Measurements from ENCODE around the gene GOLGA7B.

GOLGA7B gene

DNA sequence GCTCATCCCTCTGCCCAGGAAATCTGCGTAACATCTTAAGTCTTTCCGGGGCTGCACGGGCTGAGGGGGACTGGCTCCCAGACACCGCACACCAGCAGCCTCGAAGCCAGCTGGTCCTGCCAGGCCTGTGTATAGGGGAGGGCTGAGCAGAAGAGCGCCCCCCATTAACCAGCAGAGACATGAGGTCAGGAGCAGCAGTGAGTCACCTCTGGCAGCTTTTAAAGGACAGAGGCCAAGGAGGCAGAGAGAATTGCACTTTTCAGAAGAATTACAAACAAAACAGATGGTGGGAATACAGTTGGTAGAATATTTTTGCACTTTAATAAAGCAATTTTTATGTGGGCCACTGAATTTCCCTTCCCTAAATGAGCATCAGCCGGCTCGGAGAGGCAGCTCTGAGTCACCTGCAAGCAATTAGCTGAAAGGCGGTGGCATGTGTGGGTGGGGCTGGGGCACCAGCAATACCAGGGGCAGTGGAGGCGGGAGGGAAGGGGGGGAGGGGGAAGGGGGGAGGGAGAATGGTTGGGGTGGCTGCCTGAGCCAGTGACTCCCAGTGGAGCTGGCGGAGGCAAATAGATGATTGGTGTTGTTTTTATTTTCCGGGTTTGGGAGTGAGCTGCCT is 39.1 kb downstream of the GOLGA7B start:
- no peaks in the 10 kb centered on the region for H3K4me1 Mint-ChIP-seq (ENCODE audit: low read depth)
- no peaks in the 10 kb centered on the region for H3K36me3 Mint-ChIP-seq (ENCODE audit: low read depth)
- H3K9me3 Mint-ChIP-seq, result no peaks in the 10 kb centered on the region
- no peak overlapping the region for H3K4me3 Mint-ChIP-seq
- no peaks in the 10 kb centered on the region for H3K27me3 Mint-ChIP-seq
- no peak for DNase-seq
- H3K27ac Mint-ChIP-seq, result no peak overlapping the region

- Mint-ChIP-seq H3K27ac (no peak overlapping the region), H3K27me3 (no peaks in the 10 kb centered on the region), H3K4me1 (ENCODE audit: low read depth) (no peaks in the 10 kb centered on the region), H3K36me3 (ENCODE audit: low read depth) (no peaks in the 10 kb centered on the region), H3K4me3 (no peak overlapping the region), H3K9me3 (no peaks in the 10 kb centered on the region)
- DNase-seq, result no peak
Observed at GRCh38 chr10:97889461-97890265, 40.0 kb downstream of the GOLGA7B start.

DNA sequence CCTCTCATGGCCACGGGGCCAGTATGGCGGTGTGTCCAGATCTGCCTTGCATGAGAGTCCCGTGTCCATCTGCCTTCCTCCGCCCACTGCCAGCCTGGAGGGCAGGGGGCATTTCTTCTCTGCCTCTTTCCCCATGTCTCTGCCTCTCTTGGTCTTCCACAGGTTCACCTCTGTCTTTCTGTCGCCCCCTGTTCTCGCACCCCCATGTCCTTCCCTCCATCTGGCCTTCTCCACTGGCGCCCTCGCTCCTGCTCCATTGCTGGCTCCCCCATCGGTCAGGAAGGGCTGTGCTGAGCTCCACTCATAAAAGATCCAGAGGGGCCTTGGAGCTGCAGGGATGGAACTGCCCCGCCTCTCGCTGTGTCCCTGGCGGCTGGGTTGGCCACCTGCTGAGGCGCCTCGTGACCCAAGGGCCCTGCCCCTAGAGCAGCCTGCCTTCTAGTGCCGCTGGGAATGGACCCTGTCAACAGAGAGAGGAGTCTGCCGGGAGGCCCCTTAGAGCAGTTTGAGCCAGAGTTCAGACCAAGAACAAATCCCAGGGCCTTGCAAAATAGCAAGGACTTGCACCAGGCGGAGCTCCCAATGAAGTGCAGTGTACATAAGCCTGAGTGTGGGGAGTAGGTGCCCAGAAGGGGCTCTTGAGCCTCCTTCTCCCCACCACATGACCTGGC is 42.0 kb downstream of the GOLGA7B start:
- Mint-ChIP-seq H3K4me3 (no peak overlapping the region), H3K27ac (no peak overlapping the region), H3K4me1 (ENCODE audit: low read depth) (no peaks in the 10 kb centered on the region), H3K9me3 (no peaks in the 10 kb centered on the region), H3K27me3 (peaks cover 5% of the 10 kb centered on the region), H3K36me3 (ENCODE audit: low read depth) (no peaks in the 10 kb centered on the region)
- DNase-seq, result no peak

DNA sequence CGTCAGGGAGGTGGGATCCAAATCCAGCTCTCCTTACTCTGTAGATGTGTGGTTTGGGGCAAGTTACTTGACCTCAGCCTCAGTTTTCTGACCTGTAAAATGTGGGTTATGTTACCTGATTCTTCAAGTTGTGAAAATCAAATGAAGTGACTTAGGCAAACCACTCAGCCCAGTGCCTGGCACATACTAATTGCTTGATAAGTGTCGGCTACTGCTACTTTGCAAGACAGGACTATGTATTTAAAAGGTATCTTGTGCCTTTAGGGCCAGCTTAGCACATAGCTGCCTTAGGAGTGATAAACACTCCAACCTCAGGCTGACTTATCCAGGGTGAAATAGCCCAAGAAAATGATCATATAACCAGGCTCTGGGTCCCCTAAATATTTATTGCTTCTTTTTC is 42.9 kb downstream of the GOLGA7B start:
- no peaks in the 10 kb centered on the region for H3K9me3 Mint-ChIP-seq

DNA sequence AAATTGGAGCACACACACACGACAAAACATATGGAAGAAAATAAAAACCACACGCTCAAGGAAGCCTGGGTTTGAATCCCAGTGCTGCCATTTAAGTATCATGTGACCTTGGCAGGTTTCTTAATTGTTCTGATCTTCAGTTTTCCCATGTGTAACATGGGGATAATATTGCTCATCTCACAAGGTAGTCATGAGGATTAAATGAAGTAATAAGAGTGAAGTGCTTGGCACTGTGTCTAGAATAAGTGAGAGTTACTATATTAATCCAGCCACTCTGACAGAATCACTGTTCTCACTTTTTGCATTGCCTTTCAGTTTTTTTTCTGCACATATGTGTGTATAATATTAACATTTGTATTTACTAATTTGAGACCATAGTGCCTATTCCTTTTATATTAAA is 43.3 kb downstream of the GOLGA7B start:
- H3K27ac Mint-ChIP-seq, result no peak overlapping the region
- no peaks in the 10 kb centered on the region for H3K4me1 Mint-ChIP-seq (ENCODE audit: low read depth)
- no peaks in the 10 kb centered on the region for H3K36me3 Mint-ChIP-seq (ENCODE audit: low read depth)
- no peak overlapping the region for H3K4me3 Mint-ChIP-seq
- DNase-seq, result no peak
- H3K27me3 Mint-ChIP-seq, result peaks cover 5% of the 10 kb centered on the region
- H3K9me3 Mint-ChIP-seq, result no peaks in the 10 kb centered on the region

More for the DNA sequence above, 42.9 kb downstream of the GOLGA7B start:
- Mint-ChIP-seq H3K36me3 (ENCODE audit: low read depth) (no peaks in the 10 kb centered on the region), H3K4me1 (ENCODE audit: low read depth) (no peaks in the 10 kb centered on the region), H3K4me3 (no peak overlapping the region), H3K27me3 (peaks cover 5% of the 10 kb centered on the region), H3K27ac (no peak overlapping the region)
- no peak for DNase-seq

DNA sequence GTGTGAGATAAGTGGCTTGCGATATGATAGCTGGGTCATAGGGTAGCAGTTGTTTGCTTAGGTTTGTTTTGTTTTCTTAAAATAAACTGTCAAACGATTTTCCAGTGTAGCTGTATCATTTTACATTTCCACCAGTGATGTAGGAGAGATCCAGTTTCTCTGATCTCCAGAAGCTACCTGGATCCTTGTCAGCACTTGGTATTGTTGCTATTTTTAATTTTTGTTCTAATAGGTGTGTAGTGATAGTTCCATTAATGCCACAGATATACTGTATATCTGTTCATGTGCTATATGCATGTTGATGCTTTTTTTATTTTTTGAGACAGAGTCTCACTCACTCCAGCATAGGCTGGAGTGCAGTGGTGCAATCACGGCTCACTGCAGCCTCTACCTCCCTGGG is 44.4 kb downstream of the GOLGA7B start:
- Mint-ChIP-seq H3K4me1 (ENCODE audit: low read depth) (no peaks in the 10 kb centered on the region), H3K27ac (no peak overlapping the region), H3K4me3 (no peak overlapping the region), H3K36me3 (ENCODE audit: low read depth) (no peaks in the 10 kb centered on the region), H3K9me3 (no peaks in the 10 kb centered on the region), H3K27me3 (peaks cover 5% of the 10 kb centered on the region)
- no peak for DNase-seq

- Mint-ChIP-seq H3K9me3 (no peaks in the 10 kb centered on the region), H3K4me1 (ENCODE audit: low read depth) (no peaks in the 10 kb centered on the region), H3K4me3 (no peak overlapping the region), H3K27ac (no peak overlapping the region), H3K36me3 (ENCODE audit: low read depth) (no peaks in the 10 kb centered on the region), H3K27me3 (peaks cover 5% of the 10 kb centered on the region)
- DNase-seq, result no peak
Observed at GRCh38 chr10:97895084-97895483, 45.4 kb downstream of the GOLGA7B start.

DNA sequence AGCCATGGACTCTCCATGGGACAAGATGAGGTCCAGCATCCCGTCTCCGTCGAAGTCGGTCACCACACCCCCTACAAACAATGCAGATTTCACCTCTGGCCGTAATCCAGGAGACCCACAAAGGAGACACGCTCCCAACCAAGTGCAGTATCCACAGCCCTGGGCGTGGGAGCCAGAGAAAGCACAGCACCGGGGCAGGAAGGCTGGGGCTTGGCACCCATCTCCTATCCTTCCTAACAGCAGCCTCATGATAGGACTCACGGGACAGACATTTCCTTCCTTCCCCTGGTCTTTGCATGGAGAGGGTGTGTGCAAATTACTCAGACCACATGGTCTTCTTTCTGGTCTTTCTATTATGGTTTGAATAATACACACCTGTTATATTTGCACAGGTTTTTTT is 46.3 kb downstream of the GOLGA7B start:
- no peak overlapping the region for H3K27ac Mint-ChIP-seq
- no peaks in the 10 kb centered on the region for H3K9me3 Mint-ChIP-seq
- H3K4me1 Mint-ChIP-seq (ENCODE audit: low read depth), result no peaks in the 10 kb centered on the region
- H3K27me3 Mint-ChIP-seq, result peaks cover 5% of the 10 kb centered on the region
- no peak for DNase-seq
- no peaks in the 10 kb centered on the region for H3K36me3 Mint-ChIP-seq (ENCODE audit: low read depth)
- no peak overlapping the region for H3K4me3 Mint-ChIP-seq

DNA sequence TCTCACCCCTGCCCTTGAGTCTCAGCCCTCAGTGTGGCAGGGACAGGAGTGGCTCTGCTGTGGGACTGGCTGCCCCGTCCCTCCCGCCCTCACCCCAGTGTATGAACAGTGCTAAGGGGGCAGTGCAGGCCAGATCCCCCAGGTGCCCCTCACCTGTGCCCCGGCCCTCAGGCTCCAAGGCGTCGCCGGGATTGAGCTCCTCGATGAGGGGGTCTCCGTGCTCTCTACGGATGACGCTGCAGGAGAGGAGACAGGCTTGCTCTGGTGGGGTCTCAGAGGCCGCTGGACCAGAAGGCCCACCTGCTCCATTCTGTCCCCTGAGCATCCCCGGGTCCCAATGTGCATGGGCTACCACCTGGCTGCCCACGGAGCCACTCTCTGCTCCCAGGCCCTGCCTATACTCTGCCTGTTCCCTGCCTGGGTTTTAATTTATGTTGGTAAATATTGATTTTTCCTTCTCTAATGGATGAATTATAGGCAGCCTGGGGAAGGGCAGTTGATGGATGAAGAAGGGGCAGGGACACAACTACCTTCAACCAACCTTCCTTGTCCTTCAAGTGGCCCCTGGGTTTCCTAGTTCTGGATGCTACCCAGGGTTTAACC is 47.2 kb downstream of the GOLGA7B start:
- no peak overlapping the region for H3K4me3 Mint-ChIP-seq
- no peak overlapping the region for H3K27ac Mint-ChIP-seq
- no peaks in the 10 kb centered on the region for H3K4me1 Mint-ChIP-seq (ENCODE audit: low read depth)
- H3K36me3 Mint-ChIP-seq (ENCODE audit: low read depth), result no peaks in the 10 kb centered on the region
- DNase-seq, result no peak
- no peaks in the 10 kb centered on the region for H3K9me3 Mint-ChIP-seq
- H3K27me3 Mint-ChIP-seq, result peaks cover 5% of the 10 kb centered on the region

GRCh38 chr10:97898429-97898828 is 48.8 kb downstream of the GOLGA7B start:
- no peaks in the 10 kb centered on the region for H3K9me3 Mint-ChIP-seq
- H3K4me3 Mint-ChIP-seq, result no peak overlapping the region
- H3K4me1 Mint-ChIP-seq (ENCODE audit: low read depth), result no peaks in the 10 kb centered on the region
- DNase-seq, result no peak
- no peaks in the 10 kb centered on the region for H3K36me3 Mint-ChIP-seq (ENCODE audit: low read depth)
- peaks cover 5% of the 10 kb centered on the region for H3K27me3 Mint-ChIP-seq
- H3K27ac Mint-ChIP-seq, result no peak overlapping the region

DNA sequence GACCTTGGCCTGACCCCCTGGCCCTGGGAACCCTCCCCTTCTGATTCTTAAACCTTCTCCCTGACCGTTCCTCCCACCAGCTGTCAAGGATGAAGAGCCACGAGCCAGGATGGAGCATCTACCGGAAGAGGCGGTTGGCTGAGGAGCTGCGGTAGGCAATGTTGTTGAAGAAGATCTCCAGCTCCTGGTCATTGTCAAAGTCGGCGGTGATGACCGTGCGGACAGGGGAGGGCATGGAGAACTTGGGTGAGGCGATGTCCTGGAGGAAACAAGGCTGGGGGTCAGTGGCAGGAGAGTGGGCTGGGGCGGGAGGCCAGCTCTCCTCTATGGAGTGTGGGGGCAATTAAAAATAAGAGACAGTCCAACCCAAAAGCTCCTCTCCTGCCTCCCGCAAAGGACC is 51.7 kb downstream of the GOLGA7B start:
- Mint-ChIP-seq H3K27ac (no peak overlapping the region), H3K4me3 (no peak overlapping the region), H3K4me1 (ENCODE audit: low read depth) (no peaks in the 10 kb centered on the region), H3K36me3 (ENCODE audit: low read depth) (no peaks in the 10 kb centered on the region), H3K9me3 (no peaks in the 10 kb centered on the region), H3K27me3 (peaks cover 18% of the 10 kb centered on the region)
- DNase-seq, result no peak

DNA sequence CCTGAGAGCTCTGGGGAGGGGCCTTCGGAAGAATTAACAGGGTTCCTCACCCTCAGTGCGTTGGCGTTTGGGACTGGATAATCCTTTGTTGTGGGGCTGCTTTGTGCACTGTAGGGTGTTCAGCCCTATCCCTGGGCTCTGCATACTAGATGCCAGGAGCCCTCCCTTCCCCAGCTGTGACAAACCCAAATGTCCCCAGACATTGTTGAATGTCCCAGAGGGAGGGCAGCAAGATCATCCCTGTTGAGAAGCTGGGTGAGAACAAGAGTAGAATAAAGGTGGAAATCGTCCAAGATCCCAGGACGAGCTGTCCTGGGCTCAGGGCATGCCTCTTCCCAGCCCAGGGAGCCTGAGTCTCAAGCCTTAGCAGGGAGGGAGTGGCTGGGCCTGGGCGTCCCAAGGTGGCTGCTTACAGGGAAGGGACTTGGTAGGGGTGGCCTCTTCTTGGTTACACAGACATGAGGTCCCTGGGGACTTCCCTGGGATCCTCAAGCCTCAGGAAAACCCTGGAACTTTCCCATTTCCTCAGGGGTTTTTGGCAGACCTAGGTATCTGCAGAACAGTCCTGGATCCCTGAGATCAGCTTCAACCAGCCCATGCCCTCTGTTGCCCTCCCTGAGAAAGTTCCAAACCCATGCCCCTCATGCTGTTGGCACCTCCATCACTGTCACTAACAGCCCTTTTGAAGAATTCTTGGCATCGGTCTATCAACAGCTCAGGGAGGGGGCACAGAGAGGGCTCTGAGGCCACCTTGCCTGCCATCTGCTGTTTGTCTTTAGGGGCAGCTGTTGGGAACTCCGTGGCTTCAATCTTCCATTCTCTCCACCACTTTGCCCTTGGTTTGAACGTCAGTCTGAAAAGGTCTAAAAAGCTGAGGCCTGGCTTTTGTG is 53.7 kb downstream of the GOLGA7B start:
- H3K36me3 Mint-ChIP-seq (ENCODE audit: low read depth), result no peaks in the 10 kb centered on the region
- H3K9me3 Mint-ChIP-seq, result no peaks in the 10 kb centered on the region
- H3K27ac Mint-ChIP-seq, result no peak overlapping the region
- no peak for DNase-seq
- no peak overlapping the region for H3K4me3 Mint-ChIP-seq
- peaks cover 18% of the 10 kb centered on the region for H3K27me3 Mint-ChIP-seq
- H3K4me1 Mint-ChIP-seq (ENCODE audit: low read depth), result no peaks in the 10 kb centered on the region

GRCh38 chr10:97904018-97904381 is 54.4 kb downstream of the GOLGA7B start:
- no peaks in the 10 kb centered on the region for H3K4me1 Mint-ChIP-seq (ENCODE audit: low read depth)
- H3K27me3 Mint-ChIP-seq, result peaks cover 18% of the 10 kb centered on the region
- no peak overlapping the region for H3K4me3 Mint-ChIP-seq
- no peak overlapping the region for H3K27ac Mint-ChIP-seq
- H3K9me3 Mint-ChIP-seq, result no peaks in the 10 kb centered on the region
- no peak for DNase-seq
- H3K36me3 Mint-ChIP-seq (ENCODE audit: low read depth), result no peaks in the 10 kb centered on the region

DNA sequence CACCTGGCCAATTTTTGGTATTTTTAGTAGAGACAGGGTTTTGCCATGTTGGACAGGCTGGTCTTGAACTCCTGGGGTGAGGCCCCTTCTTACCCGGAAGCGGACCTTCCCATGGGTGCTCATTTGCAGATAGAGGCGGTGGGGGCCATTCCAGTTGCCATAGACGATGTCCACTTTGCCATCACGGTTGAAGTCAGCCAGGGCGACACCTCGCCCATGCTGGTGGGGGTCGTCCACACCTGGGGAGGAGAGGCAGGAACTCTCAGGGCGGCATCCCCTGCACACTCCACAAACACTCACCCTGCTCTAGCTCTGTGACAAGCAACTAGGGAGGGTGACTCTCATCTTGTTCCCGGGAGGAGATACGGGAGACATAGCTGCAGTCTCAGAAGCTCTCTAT is 54.9 kb downstream of the GOLGA7B start:
- DNase-seq, result no peak
- no peak overlapping the region for H3K27ac Mint-ChIP-seq
- no peaks in the 10 kb centered on the region for H3K4me1 Mint-ChIP-seq (ENCODE audit: low read depth)
- no peaks in the 10 kb centered on the region for H3K9me3 Mint-ChIP-seq
- peaks cover 18% of the 10 kb centered on the region for H3K27me3 Mint-ChIP-seq
- H3K36me3 Mint-ChIP-seq (ENCODE audit: low read depth), result no peaks in the 10 kb centered on the region
- no peak overlapping the region for H3K4me3 Mint-ChIP-seq

Measured in activated T-cell treated with anti-CD3 and anti-CD28 coated beads, Interleukin-2, amount 50 U/mL, for 24 hours (primary cell).